ENCODE measurements around the gene LZIC. TPM values are rescaled to one million over a fixed set of nuclear protein-coding genes. Genes with fewer than 3 reads are reported as not detected.
"Not testable (repeated sequence)": the region's sequence is repeated elsewhere in the genome, so short reads cannot be mapped to it uniquely, and the experiment has no call there.

LZIC gene
- total RNA-seq: 24.6 TPM

DNA sequence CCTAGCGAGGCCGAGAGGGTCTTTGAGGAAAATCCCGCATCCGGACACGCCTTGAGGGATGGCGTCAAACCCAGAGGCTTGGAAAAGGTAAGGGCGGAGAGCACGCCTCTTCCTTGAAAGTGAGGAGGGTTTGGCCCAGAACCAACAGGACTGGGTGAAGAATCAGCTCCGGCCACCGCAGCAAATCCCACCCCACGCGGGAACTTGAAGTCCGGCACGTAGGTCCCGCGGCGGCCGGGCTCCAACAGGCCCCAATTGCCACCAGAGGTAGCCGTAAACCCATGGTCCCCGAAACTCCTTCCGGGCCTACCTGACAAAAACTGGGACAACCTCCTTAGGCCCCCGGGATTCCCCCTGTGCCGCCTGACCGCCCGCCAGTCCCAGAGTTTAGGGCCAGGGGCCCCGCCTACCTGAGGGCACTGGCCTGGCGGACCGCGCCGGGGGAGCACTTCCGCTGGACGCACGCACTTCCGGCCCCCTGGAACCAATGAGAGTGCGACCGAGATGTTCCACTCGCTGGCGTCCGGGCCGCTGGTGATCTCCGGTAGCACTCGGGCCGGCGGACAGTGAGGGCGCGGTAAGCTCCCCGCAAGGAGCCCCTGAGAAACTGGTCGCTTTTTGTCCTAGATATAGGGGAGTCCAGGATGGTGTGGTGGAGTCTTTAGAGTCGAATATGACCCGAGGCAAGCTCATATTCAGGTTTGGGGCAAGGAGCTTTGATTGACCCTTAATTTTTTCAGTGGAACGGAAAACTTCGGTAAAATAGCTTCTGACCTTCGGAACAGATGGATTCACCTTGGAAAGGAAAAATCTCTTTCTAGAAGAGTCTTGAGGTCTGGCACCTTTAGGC is at the start of gene LZIC, which contains the start of gene NMNAT1:
LZIC (minus strand) TSS at position 453 of the 850 bp plus-strand sequence. CDS start 6,772 bp downstream, outside the sequence.
NMNAT1 (plus strand) TSS at position 537 of the 850 bp plus-strand sequence. CDS start 28,599 bp downstream, outside the sequence.
- ATAC-seq: peak; percentile 99

- ATAC-seq: no peak
Measured at GRCh38 chr1:9992910-9993309, 49.7 kb upstream of the LZIC start.

DNA sequence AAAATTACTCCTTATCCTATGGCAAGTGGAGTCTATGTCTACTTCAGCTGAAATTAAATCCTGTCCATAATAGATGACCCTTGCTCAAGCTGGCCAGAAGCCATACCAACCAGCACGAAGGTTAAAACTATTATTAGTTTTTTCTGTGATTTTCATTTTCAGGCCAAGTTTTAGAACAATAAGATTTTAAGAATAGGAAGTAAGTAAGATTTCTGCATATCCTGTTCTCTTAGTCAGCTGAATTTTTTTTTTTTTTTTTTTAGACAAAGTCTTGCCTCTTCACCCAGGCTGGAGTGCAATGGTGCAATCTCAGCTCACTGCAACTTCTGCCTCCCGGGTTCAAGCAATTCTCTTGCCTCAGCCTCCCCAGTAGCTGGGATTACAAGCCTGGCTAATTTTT is 47.8 kb upstream of the LZIC start:
- ATAC-seq: no peak

- ATAC-seq: no peak
Measured at GRCh38 chr1:9989773-9990172, 46.6 kb upstream of the LZIC start.

- ATAC-seq: no peak
Measured at GRCh38 chr1:9985001-9985400, 41.8 kb upstream of the LZIC start.

DNA sequence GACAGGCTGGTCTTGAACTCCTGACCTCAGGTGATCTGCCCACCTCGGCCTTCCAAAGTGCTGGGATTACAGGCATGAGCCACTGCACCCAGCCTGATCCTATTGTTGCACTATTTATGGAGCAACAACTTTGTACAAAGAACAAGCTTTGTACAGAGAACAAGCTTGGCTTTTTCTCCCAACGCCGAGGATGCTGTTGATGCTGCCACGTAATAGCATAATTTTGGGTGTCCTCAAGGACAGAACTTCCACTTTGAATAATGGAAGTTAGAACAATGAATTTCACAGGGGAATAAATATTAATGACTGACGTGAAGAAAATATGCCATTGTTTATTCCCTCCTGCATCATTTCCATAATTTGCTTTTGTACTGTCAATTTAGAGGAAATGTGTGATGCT is 41.1 kb upstream of the LZIC start:
- ATAC-seq: no peak

DNA sequence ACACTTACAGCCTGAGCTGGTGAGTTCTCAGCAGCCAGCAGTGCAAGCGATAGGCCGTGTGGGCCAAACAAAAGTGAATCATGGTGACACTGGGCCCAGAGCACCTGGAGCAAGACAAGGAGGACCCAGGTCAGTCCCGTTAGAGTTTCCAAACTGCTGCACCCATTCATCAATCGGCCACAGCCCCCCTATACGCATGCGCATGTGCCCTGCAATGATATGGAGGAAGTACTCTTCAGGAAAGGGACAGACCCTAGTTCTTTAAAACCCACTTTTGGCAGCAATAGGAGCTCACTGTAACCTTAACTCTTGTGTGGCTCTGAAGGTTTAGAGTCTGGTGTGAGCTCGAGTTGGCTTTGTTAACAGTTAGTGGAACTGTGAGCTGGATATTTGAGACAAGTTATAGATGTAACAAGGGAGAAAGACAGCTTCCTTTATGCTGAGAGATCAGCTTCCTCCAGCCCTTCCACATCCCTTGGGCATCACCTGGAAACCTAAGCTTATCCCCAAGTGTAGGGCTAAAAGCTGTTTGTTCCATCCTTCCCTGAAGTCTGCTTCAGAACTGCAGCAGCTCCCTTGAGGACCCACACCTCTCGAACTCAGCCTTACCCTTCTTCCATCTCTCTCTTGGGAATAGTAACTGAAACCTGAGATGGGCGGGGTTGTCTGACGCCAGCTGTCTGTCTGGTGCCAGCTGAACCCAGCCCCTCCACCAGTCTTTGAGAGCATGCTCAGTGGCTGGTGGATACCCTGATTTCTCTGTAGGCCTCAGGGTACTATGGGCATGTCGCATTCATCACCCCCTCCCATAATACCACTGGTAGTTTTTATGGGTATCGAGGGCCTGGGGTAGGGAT is 17.7 kb upstream of the LZIC start:
- no peak for ATAC-seq

DNA sequence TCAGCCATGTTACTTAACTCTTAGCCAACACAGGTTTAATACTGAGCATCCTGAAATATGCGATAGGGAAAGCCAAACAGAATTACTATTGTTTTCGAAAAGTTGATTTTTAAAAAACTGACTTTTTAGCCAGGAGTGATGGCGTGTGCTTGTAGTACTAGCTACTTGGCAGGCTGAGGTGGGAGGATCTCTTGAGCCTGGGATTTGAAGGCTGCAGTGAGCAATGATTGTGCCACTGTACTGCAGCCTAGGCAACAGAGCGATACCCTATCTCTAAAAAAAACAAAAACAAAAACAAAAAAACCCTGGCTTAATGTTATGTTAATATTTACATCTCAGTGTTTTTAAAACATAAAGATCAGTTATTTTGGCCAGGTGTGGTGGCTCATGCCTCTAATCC is 16.8 kb upstream of the LZIC start:
- no peak for ATAC-seq

DNA sequence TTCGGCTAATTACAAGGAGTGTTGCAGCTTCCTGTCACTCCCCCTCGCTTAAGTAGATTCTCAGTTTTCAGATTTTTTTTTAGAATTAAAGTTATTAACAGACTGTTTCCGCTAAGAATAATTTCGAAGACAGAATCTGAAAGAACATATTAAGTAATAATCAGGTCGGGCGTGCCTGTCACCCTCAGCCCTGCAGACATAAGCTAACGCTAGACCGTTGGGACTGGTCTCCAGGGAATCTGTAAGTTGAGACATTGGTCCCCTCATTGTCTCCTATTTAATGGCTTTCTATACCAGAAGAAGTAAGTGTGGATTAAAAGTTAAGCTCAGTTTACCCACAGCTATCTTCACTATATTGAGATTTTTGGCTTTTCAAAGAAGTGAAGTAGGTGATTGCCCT is 14.5 kb upstream of the LZIC start:
- no peak for ATAC-seq

DNA sequence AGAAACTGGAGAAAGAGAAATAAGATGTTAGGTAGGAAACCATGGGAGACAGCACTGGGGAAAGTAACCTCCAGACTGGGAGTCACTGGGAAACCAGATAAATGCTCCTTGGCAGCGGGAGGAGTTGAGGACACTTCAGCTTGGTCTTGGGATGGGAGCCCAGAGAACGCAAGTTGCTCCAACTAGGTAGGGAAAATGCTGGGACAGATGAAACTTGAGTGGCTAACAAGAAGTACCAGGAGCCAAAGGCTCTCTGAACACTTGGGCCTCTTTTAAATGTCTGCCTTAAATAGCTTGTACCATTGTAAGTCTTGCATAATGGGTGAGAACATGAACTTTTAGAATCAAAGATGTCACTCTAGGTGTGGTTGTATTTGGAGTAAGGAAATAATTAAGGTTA is 3.1 kb upstream of the LZIC start:
- ATAC-seq: no peak

GRCh38 chr1:9942399-9942938 is 722 bp downstream of the LZIC start:
- peak; percentile 55 for ATAC-seq

DNA sequence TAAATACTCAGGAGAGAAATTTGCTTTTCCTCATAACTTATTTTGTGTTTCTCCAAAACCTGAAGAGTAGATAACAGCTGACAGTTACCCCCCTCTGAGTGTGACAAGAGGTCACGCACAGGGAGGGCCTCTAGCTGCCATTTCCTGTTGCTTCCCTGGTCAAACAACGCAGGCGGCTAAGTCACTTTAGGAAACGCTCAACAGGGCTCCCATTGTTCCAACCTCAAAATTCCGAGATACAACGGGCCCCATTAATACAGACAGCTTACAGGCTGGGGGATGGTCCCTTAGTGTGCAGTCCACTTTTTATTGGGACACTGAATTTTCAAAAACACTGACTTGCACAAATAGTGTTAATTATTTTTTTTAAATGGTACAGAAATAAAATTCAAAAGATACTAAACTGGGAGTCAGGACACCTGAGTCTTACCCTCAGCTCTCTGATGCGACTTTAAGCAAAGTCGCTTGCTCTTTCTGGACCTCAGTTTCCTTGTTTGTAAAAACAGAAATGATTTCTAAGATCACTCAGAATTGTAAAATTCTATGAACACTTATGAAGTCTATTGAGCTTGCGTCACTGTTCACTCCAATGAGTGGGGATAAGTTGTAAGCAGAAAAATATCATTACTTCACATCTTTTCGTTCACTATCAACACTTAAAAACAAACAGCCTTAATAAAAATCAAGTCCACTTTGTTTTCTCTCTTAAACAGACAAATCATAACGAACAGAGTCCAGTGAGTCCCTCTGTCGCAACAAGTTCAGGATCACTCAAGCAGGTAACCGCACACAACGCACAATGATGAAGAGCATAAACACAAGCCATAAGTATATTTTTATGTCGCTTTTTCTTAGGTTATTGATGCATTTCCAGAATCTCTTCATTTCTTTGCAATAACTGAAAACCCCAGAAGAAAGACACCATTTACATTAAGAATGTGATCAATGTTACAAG is 13.5 kb downstream of the LZIC start:
- no peak for ATAC-seq

GRCh38 chr1:9927259-9927658 is 15.9 kb downstream of the LZIC start:
- no peak for ATAC-seq

DNA sequence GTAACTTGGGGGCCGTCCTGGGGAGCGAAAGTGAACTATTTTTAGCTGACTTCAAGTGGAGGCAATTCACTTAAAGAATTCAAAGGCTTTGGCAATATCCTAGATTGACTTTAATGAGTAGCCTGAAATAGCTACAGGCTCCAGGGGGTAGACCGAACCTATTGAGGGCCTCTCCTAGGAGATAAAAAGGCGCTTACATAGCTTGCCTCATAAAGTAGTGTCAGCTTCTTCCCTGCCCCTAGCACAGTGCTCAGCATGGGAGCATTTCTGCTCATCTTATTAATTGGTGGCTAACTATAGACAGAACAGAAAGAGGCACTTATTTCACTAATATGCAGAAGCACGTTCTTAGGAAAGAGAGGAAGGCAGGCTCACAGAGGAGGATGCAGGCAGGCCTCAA is 20.8 kb downstream of the LZIC start:
- no peak for ATAC-seq

DNA sequence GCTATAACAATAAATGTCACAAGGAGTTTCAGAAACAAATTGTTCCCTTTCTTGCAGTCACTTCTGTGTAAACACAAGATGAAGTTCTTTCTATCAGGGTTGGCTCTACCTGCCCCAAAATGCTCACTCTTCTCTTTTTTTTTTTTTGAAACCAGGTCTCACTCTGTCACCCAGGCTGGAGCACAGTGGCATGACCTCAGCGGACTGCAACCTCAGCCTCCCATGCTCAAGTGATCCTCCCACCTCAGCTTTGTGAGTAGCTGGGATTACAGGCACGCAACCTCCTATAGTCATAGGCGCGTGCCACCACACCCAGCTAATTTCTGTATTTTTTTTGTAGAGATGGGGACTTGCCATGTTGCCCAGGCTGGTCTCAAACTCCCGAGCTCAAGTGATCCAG is 22.6 kb downstream of the LZIC start:
- peak; percentile 33 for ATAC-seq

DNA sequence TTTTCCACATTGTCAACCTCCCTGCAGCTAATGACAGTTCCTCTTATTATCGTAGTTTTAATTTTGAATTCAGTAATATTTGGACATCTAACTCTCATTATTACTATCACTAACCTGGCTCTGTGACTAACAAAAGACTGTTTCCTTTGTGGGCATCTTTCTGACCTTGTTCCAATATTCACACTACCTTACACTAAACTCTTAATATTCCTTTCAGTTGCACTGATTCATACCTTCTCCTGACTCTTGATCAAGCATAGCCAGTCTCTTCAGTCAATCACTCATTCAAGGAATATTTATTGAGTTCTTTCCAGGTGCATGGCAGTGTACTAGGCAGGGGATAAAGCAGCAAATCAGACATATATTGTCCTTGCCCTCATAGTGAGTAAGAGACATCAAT is 25.3 kb downstream of the LZIC start:
- no peak for ATAC-seq

DNA sequence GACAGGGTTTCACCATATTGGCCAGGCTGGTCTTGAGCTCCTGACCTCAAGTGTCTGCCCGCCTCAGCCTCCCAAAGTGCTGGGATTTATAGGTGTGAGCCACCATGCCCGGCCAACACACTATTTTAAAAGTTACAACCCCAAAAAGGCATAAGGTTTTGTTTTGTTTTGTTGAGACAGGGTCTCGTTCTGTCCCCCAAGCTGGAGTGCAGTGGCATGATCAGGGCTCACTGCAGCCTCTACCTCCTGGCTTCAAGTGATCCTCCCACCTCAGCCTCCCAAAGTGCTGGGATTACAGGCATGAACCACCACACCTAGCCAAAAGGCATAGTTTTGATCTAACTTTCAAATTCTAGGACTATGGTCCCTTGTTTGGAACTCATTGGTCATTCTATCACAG is 25.7 kb downstream of the LZIC start:
- not testable (repeated sequence) for ATAC-seq

GRCh38 chr1:9916452-9916851 is 26.7 kb downstream of the LZIC start:
- ATAC-seq: no peak

- no peak for ATAC-seq
Measured at GRCh38 chr1:9914610-9914937, 28.6 kb downstream of the LZIC start.

GRCh38 chr1:9912264-9912936 is 30.8 kb downstream of the LZIC start:
- ATAC-seq: no peak

DNA sequence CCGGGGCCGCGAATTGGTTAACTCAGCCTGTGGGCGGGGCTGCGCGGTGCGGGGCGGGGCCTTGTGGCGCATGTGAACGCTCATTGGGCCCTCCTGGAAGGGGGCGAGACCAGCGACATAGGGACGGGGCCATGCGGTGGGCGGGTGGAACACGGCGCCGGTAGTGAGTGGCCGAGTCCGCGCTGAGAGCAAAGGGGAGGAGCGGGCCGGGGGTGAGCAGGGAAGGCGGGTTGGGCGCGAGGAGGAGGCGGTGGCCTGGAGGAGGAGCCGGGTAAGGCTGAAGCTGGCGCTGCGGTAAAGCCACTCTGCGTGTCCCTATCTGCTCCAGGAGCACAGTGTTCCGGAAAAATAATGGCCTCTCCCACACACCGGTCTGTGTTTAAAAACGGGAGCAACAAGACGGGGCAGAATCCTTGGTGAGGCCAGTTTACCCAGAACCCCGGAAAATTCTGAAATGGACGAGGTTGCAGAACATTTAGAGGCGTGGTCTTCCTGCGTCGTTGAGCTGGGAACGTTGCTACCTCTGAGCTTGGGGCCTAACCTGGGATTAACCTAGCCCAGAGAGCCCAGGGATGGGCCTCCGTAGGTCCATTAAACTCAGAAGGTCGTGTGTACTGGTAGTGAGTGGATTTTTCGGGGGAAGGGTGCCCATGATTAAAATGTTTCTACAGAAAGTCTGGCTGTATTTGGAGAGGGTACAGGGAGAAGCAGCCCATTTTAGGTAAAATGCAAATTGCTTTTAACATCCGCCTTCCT is 32.6 kb downstream of the LZIC start:
- ATAC-seq: peak; percentile 96
